ENCODE data around the gene SLC36A4. TPM values are rescaled to one million over a fixed set of nuclear protein-coding genes. Genes with fewer than 3 reads are reported as not detected.

SLC36A4 gene
- total and polyA plus RNA-seq, 2 of the 13 experiments (the other 11 are each of a cell fraction or from before 2014, with no cell fraction given) = 7.3 to 9.5 TPM

GRCh38 chr11:93199616-93200015 lies 1.8 kb upstream of the SLC36A4 start:
- Histone ChIP-seq H3K4me1 (ENCODE audit: insufficient read depth, low read length) (peaks cover 16% of the 10 kb centered on the region), H3K9me3 (ENCODE audit: low read length) (no peaks in the 10 kb centered on the region), H3K4me2 (ENCODE audit: low read depth, low read length) (no peak overlapping the region), H3K9ac (ENCODE audit: insufficient read depth, low read depth, low read length) (no peak overlapping the region), H4K20me1 (ENCODE audit: insufficient read depth, low read length) (no peaks in the 10 kb centered on the region), H3K4me3 (replicated peaks in 1 of 3; ENCODE audit: insufficient read depth in 1 of 3, low read depth in 2 of 3, low read length in 3 of 3) (no peak overlapping the region), H3K27ac (ENCODE audit: extremely low read length, insufficient read depth, low read length) (no peak overlapping the region), H3K27me3 (ENCODE audit: control insufficient read depth in 1 of 2, insufficient read depth in 2 of 2, low read length in 2 of 2) (no peaks in the 10 kb centered on the region; a peak in 1 of 5 replicates), H2AFZ (ENCODE audit: low read length) (no peak overlapping the region), H3K36me3 (replicated peaks in 1 of 2; ENCODE audit: control insufficient read depth in 1 of 2, insufficient read depth in 2 of 2, low read length in 2 of 2) (no peaks in the 10 kb centered on the region), H3K79me2 (ENCODE audit: insufficient read depth, low read length) (peaks cover 12% of the 10 kb centered on the region)
- ChIA-PET CTCF (ENCODE audit: low intra/inter-chr PET ratio, low total read pairs) (no interaction called here), POLR2A (no interaction called here)
- WGBS (ENCODE audit: low lambda C conversion rate) = 6% methylated on average over 1 of the region's 1 CpG
- ATAC-seq (no peak), DNase-seq (ENCODE audit: low spot score) (no peak), FAIRE-seq (no peak)
- intact Hi-C loops (cut with micrococcal nuclease; ENCODE audit: unreplicated experiment) = no loop called here
- BruUV-seq (replicated peaks) = no TSS peak
- in situ Hi-C loops (cut with HindIII; ENCODE audit: extremely low pct_ligation_motif_present, low pct_unique_long_range_greater_than_20kb) = no loop called here
- TF ChIP-seq GTF2F1 (IDR thresholded peaks at IDR 0.05; ENCODE audit: low read length) (no peak), ZBTB44 (CRISPR knock-in tag; IDR thresholded peaks at IDR 0.05) (no peak), ZNF652 (CRISPR knock-in tag; IDR thresholded peaks at IDR 0.05; ENCODE audit: borderline replicate concordance, low read depth) (no peak), ZNF496 (CRISPR knock-in tag; IDR thresholded peaks at IDR 0.05; ENCODE audit: insufficient replicate concordance) (no peak), ZNF598 (CRISPR knock-in tag; IDR thresholded peaks at IDR 0.05; ENCODE audit: borderline replicate concordance) (no peak), ZNF557 (CRISPR knock-in tag; IDR thresholded peaks at IDR 0.05) (no peak), MBD4 (IDR thresholded peaks at IDR 0.05; ENCODE audit: borderline replicate concordance, low read length) (no peak), POLR2G (IDR thresholded peaks at IDR 0.05; ENCODE audit: low read depth, low read length) (no peak), RXRB (CRISPR knock-in tag; IDR thresholded peaks at IDR 0.05; ENCODE audit: borderline replicate concordance) (no peak), PLSCR1 (CRISPR knock-in tag; IDR thresholded peaks at IDR 0.05; ENCODE audit: borderline replicate concordance) (no peak), ZNF710 (CRISPR knock-in tag; IDR thresholded peaks at IDR 0.05; ENCODE audit: borderline replicate concordance) (no peak), ARID2 (CRISPR knock-in tag; IDR thresholded peaks at IDR 0.05; ENCODE audit: borderline replicate concordance) (no peak), TEAD2 (CRISPR knock-in tag; IDR thresholded peaks at IDR 0.05) (no peak), ZBTB4 (CRISPR knock-in tag; IDR thresholded peaks at IDR 0.05; ENCODE audit: borderline replicate concordance) (no peak), ZNF503 (CRISPR knock-in tag; IDR thresholded peaks at IDR 0.05) (no peak)

Measured in HepG2 (cell line).